GM18511 (cell line): ENCODE data around the gene RANBP3L.

Experiments
- ATAC-seq: cut with Tn5 transposase; IDR thresholded peaks from one replicate; pipeline ENCODE4 v1.9.1; 2021; ENCODE audit warnings: mild to moderate bottlenecking, moderate library complexity; ENCODE audit not compliant: unreplicated experiment

RANBP3L gene

DNA sequence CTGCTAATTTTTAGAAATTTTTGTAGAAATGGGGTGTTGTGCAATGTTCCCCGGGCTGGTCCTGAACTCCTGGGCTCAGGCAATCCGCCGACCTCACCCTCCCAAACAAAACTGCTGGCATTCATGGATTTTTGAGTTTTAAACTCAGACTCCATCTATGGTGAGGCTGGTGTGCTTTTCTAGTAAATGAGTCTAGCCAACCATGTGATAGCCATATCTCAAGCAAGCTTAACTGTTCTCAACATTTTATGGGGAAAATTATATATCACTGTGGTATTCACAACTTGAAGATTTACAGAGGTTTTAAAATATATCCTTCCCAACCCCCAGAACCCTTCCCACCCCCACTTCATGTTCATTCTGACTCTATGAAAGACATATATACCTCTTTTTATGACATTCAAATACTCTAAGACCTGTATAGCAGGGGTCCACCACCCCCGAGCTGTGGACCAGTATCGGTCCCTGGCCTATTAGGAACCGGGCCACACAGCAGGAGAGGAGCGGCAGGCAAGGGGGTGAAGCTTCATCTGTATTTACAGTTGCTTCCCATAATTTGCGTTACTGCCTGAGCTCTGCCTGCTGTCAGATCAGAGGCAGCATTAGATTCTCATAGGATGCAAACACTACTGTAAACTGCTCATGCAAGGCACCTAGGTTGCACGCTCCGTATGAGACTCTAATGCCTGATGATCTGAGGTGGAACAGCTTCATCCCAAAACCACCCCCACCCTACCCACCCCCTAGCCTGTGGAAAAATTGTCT is 55.5 kb downstream of the RANBP3L start:
- no peak for ATAC-seq

- no peak for ATAC-seq
Observed at GRCh38 chr5:36244076-36244475, 57.6 kb downstream of the RANBP3L start.

- ATAC-seq: no peak
Observed at GRCh38 chr5:36243653-36244052, 58.0 kb downstream of the RANBP3L start.

DNA sequence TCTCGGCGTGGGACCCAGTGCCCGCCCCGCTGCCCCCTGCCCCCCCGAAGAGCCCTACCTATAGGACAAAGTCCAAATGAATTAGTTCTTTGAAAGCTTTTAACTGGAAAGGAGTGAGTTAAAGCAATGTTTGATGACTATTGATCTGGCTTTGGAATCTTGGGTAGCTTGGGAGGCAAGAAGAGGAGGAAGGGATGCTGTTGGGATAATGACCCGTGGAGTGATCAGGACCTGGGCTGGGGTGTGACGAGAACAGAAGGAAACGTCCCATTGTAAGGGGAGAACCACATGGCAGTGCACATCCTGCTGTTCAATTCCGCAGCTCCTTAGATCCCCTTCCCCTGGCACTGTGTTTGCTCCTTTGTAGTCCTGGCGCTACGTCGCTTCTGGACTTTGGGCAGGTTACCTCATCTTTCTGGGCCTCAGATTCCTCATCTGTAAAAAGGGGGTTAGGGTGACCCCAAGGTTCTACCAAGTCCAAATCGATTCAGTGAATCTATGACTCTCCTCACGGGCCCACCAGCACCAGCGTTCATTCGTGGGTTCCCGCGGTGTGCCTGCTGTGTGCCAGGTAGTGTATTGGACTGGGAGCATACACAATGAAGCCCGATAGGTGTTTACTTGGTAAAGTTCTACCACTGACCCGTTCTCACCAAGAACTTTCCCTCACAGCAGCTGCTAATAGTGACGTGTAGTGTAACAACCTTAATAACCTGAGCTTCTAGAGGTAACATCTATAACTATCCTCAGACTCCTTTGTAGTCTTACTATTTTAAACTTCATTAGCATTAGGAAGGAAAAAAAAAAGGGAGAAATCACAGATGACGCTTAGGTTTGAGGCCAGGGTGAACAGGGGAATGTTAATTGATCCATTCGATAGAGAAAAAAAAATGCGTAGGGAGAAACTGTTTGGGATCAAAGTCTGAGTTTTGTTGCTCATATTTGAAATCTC is 58.9 kb downstream of the RANBP3L start:
- ATAC-seq: no peak

- peak; percentile 87 for ATAC-seq
Observed at GRCh38 chr5:36241631-36242533, 59.8 kb downstream of the RANBP3L start, which contains the start of gene NADK2. TSS of gene NADK2 (minus strand) at chr5:36241925. CDS start at chr5:36241798, 127 bp downstream.

DNA sequence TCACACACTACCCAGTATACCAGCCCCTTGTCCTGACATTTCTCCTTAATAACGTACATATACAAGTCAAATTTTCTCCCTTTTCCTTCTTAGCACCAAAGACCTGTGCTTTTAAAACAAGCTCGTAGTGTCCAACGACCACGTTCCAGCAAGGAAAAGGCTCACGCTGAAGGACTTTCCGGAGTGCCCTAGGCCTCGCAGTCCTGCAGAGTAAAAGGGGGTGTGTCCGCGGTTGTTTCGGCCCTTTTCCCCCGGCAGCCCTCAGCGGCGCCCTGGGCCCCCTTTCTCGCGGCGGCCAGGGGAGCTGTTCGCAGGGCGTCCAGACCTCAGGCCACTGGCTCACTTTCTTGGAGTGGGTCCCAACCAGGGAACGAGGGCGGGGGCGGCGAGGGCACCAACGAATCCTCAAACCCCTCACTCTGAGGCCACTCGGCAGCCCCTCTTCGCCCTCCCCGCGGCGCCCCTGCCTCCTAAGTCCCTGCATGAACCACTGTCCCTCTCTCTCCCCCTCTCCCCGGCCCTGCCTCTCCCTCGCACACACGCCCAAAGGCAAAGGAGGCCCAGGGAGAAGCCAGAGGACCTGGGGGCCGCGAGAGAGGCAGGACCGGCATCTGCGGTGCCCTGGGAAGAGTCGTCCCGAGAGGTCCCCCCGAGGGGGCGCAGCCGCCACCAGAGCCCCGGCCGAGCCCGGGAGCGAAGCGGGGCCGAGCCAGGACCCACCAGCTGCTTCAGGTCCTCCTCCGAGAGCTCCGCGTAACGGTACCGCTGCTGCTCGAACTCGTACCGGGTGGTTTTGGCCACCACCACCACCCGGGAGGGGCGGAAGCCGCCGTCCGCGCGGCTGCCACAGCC is 60.7 kb downstream of the RANBP3L start:
- peak; percentile 39 for ATAC-seq

DNA sequence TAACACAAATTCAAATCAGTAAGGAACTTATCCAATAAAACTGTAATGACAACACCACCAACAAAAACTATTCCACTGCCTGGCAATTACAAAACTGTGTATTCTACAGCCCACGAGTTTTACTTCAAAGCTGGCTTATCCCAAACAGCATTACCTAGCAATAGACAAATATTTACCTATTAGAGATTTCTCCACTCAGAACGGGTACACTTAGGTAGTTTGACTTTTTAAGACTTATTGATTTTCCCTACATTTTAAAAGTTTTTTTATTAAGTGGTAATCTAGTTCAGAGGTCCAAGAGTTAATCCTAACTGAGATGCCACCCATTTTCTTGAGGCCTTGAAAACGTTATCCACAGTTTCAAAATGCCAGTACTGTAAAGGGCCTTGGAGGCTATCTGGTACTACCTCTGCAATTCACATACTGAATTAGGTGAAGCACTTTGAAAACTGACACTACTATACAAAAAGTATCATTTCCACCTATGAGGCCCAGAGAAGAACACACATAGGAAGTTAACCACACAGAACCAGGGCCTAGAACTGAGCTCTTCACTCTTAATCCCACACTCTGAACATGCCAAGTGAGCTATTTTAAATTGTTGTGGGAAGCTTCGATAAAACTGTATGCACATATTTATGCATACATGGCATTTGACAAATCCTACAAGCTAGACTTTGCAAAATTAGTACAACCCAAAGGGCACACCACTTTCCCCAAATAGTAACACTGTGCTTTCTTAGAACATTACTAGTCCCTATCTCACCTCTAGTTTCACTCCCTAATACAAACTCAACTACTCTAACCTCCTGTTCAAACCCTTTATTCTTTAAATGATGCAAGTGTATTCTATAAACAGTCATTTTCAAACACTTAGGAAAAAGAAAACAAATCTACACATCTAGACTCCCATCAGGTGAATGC is 62.1 kb downstream of the RANBP3L start:
- no peak for ATAC-seq

DNA sequence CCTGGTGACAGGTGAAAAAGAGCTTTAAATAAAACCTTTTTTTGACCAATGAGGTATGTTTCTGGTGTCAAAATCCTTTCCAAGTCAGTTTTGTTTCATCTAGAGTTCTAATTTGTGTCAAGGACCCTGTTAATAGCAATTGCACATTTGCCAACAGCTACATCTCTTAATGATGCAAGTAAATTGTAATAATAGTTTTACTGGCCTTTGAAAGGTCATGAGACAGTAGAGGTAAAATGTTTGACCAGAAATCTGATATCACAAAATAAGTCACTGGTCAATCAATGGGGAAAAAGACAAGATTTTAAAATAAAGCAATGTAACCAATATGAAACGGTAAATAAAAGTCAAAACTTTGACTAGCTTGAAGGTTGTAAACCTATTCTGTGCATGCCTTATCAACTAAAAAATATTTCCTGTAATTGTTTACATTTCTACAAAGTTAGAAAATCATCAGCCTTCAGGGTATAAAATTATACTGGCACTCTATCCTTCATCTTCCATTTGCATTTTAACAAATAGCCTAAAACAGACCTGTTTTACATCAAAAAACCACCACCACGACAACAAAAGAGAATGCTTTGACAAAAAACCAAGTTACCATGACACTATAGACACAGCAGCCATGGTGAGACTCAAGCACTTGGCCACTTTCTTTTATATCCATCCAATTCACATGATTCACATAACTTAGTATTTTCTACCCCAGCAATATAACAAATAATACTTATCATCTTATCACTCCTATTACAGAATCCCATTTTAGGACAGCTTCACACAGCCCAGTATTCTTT is 63.0 kb downstream of the RANBP3L start:
- ATAC-seq: no peak

GRCh38 chr5:36237751-36238150 is 64.0 kb downstream of the RANBP3L start:
- no peak for ATAC-seq

GRCh38 chr5:36236801-36237200 is 64.9 kb downstream of the RANBP3L start:
- no peak for ATAC-seq

DNA sequence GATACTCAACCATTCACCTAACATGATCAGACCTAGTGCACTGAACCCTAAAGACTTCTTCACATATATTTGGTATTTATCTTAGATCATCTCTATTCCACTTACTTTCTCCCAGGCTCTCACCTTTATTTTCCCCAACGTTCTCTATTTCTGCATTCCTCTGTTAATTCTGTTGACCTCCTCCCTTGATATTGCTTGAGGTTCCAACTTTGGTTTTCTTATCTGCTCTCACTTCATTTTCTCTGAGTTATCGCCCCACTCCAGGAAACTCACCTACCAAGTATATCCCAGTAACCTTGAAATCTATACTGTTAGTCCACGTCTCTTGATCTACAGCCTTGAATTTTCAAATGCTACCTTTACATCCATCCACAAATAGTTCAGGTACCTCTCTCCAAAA is 69.2 kb downstream of the RANBP3L start:
- ATAC-seq: no peak

DNA sequence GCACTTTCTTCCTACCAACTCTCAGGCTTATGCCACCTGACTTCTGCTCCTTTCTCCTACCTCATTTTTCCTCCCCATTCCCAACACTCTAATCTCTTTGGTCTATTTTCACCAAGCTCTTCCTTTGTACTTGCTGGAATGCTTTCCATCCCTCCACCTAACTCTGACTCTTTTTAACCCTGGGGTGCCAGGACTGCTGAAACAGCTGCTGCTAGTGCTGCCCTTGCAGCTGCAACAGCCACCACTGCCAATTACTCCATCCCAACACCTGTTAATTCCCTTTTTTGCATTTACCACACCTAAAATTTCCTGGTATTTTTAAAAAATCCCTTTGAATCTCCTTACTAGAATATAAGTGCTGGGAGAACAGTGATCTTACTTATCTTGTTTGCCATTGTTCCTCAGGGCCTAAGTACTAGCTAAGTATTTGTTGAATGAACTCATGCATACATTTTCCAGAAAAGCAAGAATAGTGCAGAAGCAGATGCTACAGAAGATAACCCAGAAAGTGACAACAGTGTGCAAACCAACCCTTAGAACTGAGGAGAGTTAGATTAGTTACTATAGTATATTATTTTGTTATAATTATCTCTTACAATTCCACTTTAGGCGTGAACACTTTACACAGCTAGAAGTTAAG is 71.4 kb downstream of the RANBP3L start:
- no peak for ATAC-seq

DNA sequence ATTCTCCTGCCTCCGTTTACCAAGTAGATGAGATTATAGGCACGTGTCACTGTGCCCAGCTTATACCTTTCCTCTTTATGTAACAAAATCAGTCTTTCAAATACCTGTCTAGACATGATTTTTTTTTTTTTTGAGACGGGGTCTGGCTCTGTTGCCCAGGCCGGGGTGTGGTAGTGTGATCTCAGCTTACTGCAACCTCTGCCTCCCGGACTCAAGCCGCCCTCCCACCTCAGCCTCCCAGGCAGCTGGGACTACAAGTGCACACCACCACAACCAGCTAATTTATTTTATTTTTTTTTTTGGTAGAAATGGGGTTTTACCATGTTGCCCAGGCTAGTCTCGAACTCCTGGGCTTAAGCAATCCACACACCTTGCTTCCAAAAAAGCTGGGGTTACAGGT is 73.2 kb downstream of the RANBP3L start:
- no peak for ATAC-seq

DNA sequence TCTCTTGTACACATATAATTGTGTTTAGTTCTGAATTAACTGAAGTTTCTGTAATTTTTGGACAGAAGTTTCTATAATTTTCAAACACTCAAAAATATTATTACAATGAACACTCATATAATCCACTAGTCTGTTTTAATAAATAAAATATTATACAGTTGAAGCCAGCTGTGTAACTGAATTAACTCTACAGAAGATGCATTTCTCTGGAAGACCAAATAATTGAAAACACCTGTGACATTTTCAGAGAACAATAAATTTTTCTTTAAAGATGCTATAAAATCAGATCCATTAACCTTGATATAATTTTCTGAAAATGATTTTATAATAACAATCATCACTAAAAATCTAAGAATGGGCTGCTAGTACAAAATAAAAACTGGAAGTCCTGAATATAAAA is 74.7 kb downstream of the RANBP3L start:
- no peak for ATAC-seq

DNA sequence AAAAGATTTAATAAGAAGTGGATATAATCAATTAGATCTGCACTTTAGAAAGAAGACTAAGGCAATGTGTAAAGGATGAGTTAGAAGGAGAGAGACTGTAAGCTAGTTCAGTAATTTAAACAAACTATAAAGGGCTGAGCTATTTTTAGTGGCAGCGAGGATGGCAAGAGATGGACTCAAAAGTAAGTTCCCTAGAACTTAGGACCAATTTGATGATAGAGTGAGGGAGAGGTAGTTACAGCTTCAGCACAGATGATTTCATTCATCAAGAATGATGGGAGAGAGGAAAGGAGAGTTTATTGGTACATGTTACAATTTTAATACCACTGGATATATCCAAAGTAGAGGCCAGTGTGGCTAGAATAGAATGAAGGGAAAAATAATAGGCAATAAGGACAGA is 79.1 kb downstream of the RANBP3L start:
- ATAC-seq: no peak

DNA sequence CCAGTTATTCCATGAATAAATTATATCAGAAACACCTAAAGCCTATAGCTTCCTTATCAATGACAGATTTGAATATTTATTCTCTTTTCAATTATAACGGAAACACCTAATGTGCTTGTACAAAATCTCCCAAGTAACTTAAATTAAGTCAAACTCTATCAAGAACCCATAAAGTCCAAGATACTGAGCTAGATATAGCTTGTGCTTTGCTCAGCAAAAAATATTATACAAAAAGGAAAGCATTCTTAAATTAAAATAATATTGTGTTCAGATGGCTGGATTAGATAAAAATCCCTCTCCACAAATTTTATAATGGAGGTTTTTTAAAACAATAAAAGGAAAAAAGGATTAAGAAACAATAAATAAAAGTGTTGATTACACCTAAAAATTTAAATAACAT is 83.7 kb downstream of the RANBP3L start:
- ATAC-seq: no peak

DNA sequence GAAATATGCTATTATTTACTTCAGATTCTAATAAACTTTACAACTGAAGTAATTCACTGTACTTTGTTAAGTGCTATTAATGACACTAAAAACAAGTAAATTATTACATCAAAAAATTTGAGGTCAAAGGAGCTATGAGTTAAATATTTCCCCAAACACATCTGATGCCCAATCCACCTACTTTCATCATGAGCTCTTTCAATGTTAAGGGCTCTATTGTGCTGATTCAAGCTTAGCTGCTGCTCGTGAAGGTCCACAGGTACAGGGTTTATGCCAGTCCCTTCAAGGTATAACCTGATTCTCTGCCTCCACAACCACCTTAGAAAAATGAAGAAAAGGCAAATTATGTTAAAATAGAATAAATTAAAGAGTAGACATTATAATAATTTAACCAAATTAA is 84.1 kb downstream of the RANBP3L start:
- ATAC-seq: no peak

- ATAC-seq: no peak
Observed at GRCh38 chr5:36215910-36216309, 85.8 kb downstream of the RANBP3L start.
